Mammary epithelial cell (primary cell): ENCODE results near the gene ADCY5.

Experiments
- CTCF ChIP-seq, 2 donors: IDR thresholded peaks in 1 of 2; conservative IDR thresholded peaks in 1 of 2; 2 replicates each; pipeline ENCODE4 v1.5.1; 2011 to 2012; ENCODE audit warnings: inconsistent platforms in 2 of 2, low read length in 2 of 2, mild to moderate bottlenecking in 2 of 2, control low read depth in 1 of 2, low read depth in 1 of 2; ENCODE audit not compliant: insufficient read depth in 1 of 2; ENCODE audit errors: extremely low read depth in 1 of 2
- EZH2 ChIP-seq: IDR thresholded peaks from 2 replicates; pipeline ENCODE4 v1.6.1; 2012; ENCODE audit warnings: low read length, inconsistent platforms, borderline replicate concordance

- TF ChIP-seq CTCF (conservative IDR thresholded peaks at IDR 0.05 in 1 of 2, IDR thresholded peaks at IDR 0.05 in 1 of 2; ENCODE audit: extremely low read depth in 1 of 2, insufficient read depth in 1 of 2, low read depth in 1 of 2, low read length in 2 of 2) = no peak
- no peak for TF ChIP-seq EZH2
Observed at GRCh38 chr3:123380261-123380660, 68.6 kb downstream of the ADCY5 start.
